Chondrocyte (in vitro differentiated cells): ENCODE data around the gene TLL1. TPM values are rescaled to one million over a fixed set of nuclear protein-coding genes. Genes with fewer than 3 reads are reported as not detected.

Source experiments
- DNase-seq: peaks from one replicate; pipeline ENCODE4 v3.0.0; 2021; ENCODE audit warnings: mixed read lengths, low spot score
- H3K27ac Mint-ChIP-seq: one replicate; pipeline ENCODE4 v1.8.0; 2021; ENCODE audit warnings: mild to moderate bottlenecking, moderate library complexity, mixed read lengths; ENCODE audit not compliant: unreplicated experiment
- H3K27me3 Mint-ChIP-seq: 2 replicates; pipeline ENCODE4 v1.8.0; 2021; ENCODE audit warnings: low read depth, mixed read lengths
- H3K36me3 Mint-ChIP-seq: 2 replicates; pipeline ENCODE4 v1.8.0; 2021; ENCODE audit warnings: low read depth, mixed read lengths
- H3K4me1 Mint-ChIP-seq: 2 replicates; pipeline ENCODE4 v1.8.0; 2021; ENCODE audit warnings: low read depth, mild to moderate bottlenecking, mixed read lengths
- H3K4me3 Mint-ChIP-seq: one replicate; pipeline ENCODE4 v1.8.0; 2021; ENCODE audit warnings: mild to moderate bottlenecking, moderate library complexity, mixed read lengths; ENCODE audit not compliant: unreplicated experiment
- H3K9me3 Mint-ChIP-seq: 2 replicates; pipeline ENCODE4 v1.8.0; 2021; ENCODE audit warnings: low read depth, mixed read lengths
- total RNA-seq: library from RNA; stranded (reverse); gene quantifications from 3 replicates; pipeline ENCODE4 v1.2.1, GENCODE V29; 2021
- TF ChIP-seq, protein P1 (sequence below): fragments of 200-600 bp; sonication (generic); IDR thresholded peaks from 2 replicates; pipeline ENCODE4 v1.5.0; 2021; ENCODE audit warnings: antibody characterized with exemption, mild to moderate bottlenecking, moderate library complexity

Gene TLL1
- total RNA-seq, 1 donor from 2014 or later = 3.4 TPM

GRCh38 chr4:166012129-166013030, 139.3 kb downstream of the TLL1 start:
- Mint-ChIP-seq H3K36me3 (peaks cover 2% of the 10 kb centered on the region), H3K27me3 (no peaks in the 10 kb centered on the region), H3K4me3 (no peak overlapping the region), H3K4me1 (no peaks in the 10 kb centered on the region), H3K27ac (no peak overlapping the region), H3K9me3 (peaks cover 10% of the 10 kb centered on the region)
- no peak for DNase-seq
- TF ChIP-seq, protein P1, sequence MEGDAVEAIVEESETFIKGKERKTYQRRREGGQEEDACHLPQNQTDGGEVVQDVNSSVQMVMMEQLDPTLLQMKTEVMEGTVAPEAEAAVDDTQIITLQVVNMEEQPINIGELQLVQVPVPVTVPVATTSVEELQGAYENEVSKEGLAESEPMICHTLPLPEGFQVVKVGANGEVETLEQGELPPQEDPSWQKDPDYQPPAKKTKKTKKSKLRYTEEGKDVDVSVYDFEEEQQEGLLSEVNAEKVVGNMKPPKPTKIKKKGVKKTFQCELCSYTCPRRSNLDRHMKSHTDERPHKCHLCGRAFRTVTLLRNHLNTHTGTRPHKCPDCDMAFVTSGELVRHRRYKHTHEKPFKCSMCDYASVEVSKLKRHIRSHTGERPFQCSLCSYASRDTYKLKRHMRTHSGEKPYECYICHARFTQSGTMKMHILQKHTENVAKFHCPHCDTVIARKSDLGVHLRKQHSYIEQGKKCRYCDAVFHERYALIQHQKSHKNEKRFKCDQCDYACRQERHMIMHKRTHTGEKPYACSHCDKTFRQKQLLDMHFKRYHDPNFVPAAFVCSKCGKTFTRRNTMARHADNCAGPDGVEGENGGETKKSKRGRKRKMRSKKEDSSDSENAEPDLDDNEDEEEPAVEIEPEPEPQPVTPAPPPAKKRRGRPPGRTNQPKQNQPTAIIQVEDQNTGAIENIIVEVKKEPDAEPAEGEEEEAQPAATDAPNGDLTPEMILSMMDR = no peak

- peaks cover 7% of the 10 kb centered on the region for H3K36me3 Mint-ChIP-seq
Observed at GRCh38 chr4:166014411-166014810, 141.4 kb downstream of the TLL1 start.

GRCh38 chr4:166017804-166018203, 144.8 kb downstream of the TLL1 start:
- peaks cover 5% of the 10 kb centered on the region for H3K36me3 Mint-ChIP-seq
- TF ChIP-seq, protein P1 = no peak
- H3K27ac Mint-ChIP-seq = no peak overlapping the region
- H3K27me3 Mint-ChIP-seq = no peaks in the 10 kb centered on the region
- H3K4me3 Mint-ChIP-seq = no peak overlapping the region
- no peaks in the 10 kb centered on the region for H3K9me3 Mint-ChIP-seq
- H3K4me1 Mint-ChIP-seq = peaks cover 4% of the 10 kb centered on the region
- no peak for DNase-seq

More at GRCh38 chr4:166014411-166014810, 141.4 kb downstream of the TLL1 start:
- no peak overlapping the region for H3K27ac Mint-ChIP-seq
- no peak overlapping the region for H3K4me3 Mint-ChIP-seq
- DNase-seq = no peak
- TF ChIP-seq, protein P1 = no peak
- H3K9me3 Mint-ChIP-seq = peaks cover 10% of the 10 kb centered on the region
- H3K4me1 Mint-ChIP-seq = peaks cover 4% of the 10 kb centered on the region
- H3K27me3 Mint-ChIP-seq = no peaks in the 10 kb centered on the region

- DNase-seq = no peak
- Mint-ChIP-seq H3K27ac (no peak overlapping the region), H3K4me3 (no peak overlapping the region), H3K9me3 (no peaks in the 10 kb centered on the region), H3K27me3 (no peaks in the 10 kb centered on the region), H3K4me1 (peaks cover 4% of the 10 kb centered on the region), H3K36me3 (peaks cover 5% of the 10 kb centered on the region)
- TF ChIP-seq, protein P1 = no peak
Observed at GRCh38 chr4:166019441-166020220, 146.6 kb downstream of the TLL1 start.

- Mint-ChIP-seq H3K9me3 (peaks cover 1% of the 10 kb centered on the region), H3K4me1 (peaks cover 4% of the 10 kb centered on the region), H3K36me3 (peaks cover 5% of the 10 kb centered on the region), H3K4me3 (no peak overlapping the region), H3K27ac (no peak overlapping the region), H3K27me3 (no peaks in the 10 kb centered on the region)
- DNase-seq = peak; percentile 41
- TF ChIP-seq, protein P1 = no peak
Observed at GRCh38 chr4:166021617-166022016, 148.6 kb downstream of the TLL1 start.
